Heart left ventricle (tissue), 13 donors: Measurements from ENCODE around the gene NTM.

ENCODE experiments used
- CTCF ChIP-seq, 12 donors: fragments of 200-600 bp; sonication (generic) in 4 of 12; IDR thresholded peaks; one replicate each; pipeline versions ENCODE4 v1.5.0 to v1.8.0; 2018 to 2022; ENCODE audit warnings: antibody characterized with exemption in 12 of 12, mild to moderate bottlenecking in 5 of 12
- POLR2A ChIP-seq, 2 donors: fragments of 450-650 bp; IDR thresholded peaks; one replicate each; pipeline ENCODE4 v1.6.1; 2017; ENCODE audit warnings: antibody characterized with exemption in 2 of 2, mild to moderate bottlenecking in 2 of 2, moderate library complexity in 2 of 2
- donor health status: ischemic (EF 13 %, LVEDD 7.1; RV severe dilation, severe dysfunction).
- donor health status: DM: no; HTN: yes; CAD: no.
- donor health status: DM: no; HTN: no; CAD: no.
- donor health status: ischemic (EF 25% LVEDD 6.9; RV normal size, moderate dysfunction).
- donor health status: ischemic (EF 25% LVEDD 5.7; RV mildly dilated, moderate dysfunction).
- donor health status: ischemic (EF 35%, LVEDD 5.7; RV mildly dilated, moderate dysfunction).
- donor health status: nonischemic (EF 11% LVEDD 7.7; RV severe dilation, severe dysfunction).
- donor health status: DM: yes; HTN: yes; CAD: no.
- donor health status: PGD.
- donor health status: ischemic (EF 29% LVEDD 5.4; RV normal size, mild dysfunction).
- donor health status: nonischemic (EF 23%, LVEDD 6.1; RV moderate dilation, normal function).

- TF ChIP-seq CTCF (IDR thresholded peaks at IDR 0.05), result no peak
- TF ChIP-seq POLR2A (IDR thresholded peaks at IDR 0.05), result no peak
Observed at GRCh38 chr11:131549099-131549498, 178.7 kb downstream of the NTM start.
